ENCODE data around the gene DPYSL3.

The DPYSL3 gene

GRCh38 chr5:147434049-147434448 lies 75.8 kb downstream of the DPYSL3 start:
- no peak for DNase-seq

GRCh38 chr5:147432323-147432722 lies 77.5 kb downstream of the DPYSL3 start:
- no peak for DNase-seq

DNA sequence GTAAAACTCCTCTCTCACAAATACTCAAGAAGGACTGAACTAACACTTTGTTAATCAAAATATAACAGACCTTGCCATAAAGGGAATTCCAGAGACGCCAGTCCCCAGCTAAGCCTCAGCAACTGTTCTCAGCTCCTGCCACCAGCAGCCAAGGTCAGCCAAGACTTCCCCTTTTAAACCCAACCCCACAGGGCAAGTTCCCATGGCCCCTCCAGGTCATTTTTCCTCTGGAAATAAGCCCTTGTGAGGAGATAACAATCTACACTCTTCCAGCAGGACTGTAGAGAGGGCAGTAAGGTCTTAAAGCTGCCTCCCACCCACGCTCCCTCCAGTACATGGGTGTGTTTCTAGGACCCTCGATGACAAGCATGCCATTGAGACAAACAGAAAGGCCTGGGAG lies 78.3 kb downstream of the DPYSL3 start:
- DNase-seq = no peak

DNA sequence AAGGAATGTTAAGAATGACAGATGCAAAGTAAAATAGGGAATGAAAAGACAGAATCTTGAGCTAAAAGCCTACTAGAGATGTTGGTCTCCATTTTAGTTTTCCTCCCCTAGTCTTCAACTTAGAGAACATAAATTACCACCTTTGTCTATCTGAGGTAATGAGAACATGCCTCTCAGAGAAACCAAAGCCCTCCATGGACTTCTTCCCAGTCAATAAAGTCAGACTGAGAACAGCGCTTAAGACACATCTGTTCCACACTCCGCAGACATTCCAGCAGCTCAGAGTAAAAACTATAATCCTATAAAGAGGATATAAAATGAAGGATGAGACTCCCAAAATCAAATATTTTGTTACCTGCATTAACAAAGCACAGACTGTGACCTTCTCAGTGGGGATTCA lies 79.2 kb downstream of the DPYSL3 start:
- DNase-seq = no peak

DNA sequence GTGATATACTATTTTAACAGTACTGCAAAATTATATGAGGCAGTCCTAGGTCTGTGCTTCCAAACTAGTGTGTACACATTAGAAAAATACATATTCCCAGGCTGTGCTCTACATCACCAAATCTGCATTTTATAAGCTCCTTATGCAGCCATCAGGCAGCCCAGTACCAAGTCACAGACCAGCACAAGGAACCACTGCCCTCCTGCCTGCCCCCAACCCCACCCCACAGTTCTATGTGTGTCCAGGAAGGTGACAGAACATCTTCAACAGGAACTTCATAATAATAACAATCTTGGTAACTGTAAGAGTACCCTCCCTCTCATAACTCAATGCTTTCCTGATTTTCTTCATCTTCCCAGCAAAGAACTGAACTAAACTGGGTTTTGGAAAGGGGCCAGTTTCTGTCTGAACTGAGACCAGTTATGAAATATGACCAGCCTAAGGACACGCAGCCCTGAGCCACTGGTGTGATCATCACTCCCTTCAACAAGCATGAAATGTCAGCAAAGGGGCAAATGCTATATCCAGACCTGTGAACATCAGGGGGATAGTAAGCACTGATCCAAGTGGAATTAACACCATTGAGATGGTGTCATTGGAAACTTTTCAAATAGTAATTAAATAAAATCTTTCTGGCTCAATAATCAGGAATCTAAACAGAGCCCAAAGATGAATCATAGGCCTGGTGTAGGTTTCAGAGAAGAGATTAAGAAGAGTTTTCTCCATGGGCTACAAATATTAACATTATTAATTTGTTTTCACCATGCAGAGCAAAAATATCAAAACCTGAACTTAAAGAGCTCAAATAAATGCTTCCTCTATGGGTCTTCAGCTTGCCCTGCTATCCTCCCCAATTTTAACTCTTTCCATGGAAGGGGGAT lies 82.1 kb downstream of the DPYSL3 start:
- no peak for DNase-seq

GRCh38 chr5:147426640-147427327 lies 83.1 kb downstream of the DPYSL3 start:
- no peak for DNase-seq

DNA sequence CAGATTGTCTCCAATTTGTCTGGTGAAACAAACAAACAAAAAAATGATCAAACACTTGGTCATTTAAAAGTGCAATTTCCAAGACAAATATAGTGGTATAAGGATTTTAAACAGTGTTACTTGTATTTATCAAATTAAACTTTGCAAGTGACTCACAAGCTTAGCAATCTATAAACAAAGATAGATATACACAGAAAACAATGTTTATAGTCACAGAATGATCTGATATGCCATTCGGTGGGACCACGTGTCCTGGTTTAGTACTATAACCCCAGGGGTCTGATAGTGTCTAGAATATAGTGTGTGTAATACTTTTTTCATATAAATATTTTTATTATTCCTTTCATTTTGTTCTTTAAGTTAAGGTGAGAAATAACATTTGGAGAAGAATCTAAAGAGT lies 91.3 kb downstream of the DPYSL3 start:
- no peak for DNase-seq

DNA sequence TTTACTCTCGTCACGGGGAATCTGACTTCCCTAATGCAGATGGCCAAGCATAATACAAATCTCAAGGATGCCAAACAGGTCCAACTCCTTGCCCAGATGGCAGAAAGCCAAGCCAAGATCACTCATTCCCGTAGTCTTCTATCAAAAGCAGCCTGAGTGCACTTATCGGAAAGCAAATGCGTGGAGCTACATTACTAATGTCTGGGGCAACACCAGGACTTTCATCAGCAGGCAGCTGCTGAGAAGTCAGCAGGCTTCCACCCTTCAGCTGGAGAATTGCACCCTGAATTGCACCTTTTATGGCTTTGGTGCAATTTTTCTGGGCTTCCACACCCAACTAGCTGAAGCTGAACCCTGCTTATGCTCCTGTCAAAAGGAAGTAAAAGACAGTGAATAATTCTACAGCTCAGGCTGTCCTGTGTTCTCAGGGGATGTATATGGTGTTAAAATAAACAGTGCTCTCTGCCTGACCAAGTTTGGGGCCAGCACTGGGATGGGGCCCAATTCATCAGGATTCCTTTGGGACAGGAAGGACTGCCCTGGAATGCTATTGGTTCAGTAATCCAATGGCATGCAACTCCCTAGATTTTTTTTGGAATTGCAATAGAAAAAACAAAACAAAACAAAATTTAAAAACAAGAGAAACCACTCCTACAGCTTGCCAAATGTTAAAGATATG lies 92.6 kb downstream of the DPYSL3 start:
- DNase-seq = no peak

GRCh38 chr5:147415651-147416050 lies 94.2 kb downstream of the DPYSL3 start:
- DNase-seq = no peak

GRCh38 chr5:147413266-147413665 lies 96.6 kb downstream of the DPYSL3 start:
- DNase-seq = no peak

GRCh38 chr5:147412561-147412960 lies 97.3 kb downstream of the DPYSL3 start:
- no peak for DNase-seq

GRCh38 chr5:147411359-147412319 lies 98.2 kb downstream of the DPYSL3 start:
- no peak for DNase-seq

DNA sequence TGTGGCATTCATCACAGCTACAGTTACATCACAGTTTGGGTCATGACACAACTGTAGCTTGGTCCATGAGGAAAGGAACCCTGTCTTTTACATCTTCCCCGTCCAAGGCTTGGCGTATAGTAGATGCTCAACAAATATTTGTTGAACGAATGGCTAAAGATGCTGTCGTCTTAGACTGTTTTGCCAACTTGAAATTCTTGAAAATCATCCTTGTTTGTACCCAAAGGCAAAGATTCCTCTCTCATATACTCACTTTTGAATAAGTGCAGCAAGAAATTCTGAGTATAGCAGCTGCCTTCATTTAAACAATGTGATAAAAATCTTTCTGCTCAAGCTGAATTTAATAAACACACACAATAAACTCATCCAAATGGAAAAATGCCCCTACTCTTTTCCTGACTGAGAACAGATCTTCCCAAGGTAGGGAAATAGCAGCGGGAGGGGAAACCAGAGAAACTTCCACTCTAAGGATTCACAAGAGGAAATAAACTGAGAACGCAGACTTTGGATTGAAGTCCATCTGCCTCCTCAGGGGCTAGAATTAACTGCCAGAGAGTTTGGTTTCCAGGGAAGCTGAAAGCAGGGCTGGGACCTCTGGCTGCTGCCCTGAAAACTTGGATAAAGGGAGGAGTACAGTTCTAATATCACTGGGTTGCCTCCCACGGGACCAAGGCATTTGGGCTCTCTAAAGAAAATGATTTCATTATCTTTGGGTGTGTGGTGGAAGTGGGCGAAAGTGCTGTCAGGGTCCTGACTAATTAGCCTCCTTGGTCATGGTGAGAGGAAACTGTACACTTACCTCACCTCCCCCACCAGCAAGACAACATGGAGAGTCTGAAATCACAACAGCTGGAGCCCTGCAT lies 99.1 kb downstream of the DPYSL3 start:
- DNase-seq = no peak

- no peak for DNase-seq
These were observed 100.9 kb downstream of the DPYSL3 start for GRCh38 chr5:147408980-147409379.

- DNase-seq = no peak
These were observed 102.7 kb downstream of the DPYSL3 start for GRCh38 chr5:147407094-147407681.

DNA sequence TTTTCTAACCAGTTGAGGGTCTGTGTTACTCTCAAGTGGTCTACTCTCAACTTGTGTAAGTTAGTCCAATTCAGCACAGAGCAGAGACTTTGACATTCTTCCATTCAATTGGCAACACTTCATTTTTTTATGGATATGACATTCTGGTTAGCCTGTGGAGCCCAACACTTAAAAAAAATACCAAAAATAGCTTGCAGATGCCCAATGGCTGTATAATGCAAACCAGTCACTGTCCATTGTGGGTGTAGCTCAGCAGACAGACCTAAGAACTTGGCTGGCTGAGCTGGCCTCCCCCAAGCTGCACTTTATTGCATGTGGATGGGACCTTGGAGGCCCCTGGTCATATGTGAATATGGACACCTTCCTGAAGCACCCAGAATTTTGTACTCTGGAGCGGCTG lies 103.2 kb downstream of the DPYSL3 start:
- no peak for DNase-seq

DNA sequence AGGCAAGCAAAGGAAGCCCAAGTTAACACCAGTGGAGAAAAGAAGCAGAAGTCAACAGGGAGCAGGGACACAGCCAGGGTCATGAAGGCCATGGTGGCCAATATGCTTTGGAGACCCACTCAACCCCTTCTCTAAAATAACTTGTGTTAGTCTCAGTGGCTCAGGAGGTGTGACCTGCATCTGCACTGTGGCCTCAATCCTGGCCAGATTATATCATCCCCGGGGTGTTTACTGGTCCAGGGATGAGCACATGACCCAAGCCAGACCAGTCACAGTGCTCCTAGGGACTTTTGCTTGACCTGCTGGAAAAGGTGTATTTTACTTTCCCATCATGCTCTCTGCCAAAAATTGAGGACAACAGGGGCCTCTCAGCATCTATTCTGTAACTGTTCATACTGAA lies 105.2 kb downstream of the DPYSL3 start:
- no peak for DNase-seq

GRCh38 chr5:147403651-147404640 lies 105.9 kb downstream of the DPYSL3 start:
- no peak for DNase-seq

DNA sequence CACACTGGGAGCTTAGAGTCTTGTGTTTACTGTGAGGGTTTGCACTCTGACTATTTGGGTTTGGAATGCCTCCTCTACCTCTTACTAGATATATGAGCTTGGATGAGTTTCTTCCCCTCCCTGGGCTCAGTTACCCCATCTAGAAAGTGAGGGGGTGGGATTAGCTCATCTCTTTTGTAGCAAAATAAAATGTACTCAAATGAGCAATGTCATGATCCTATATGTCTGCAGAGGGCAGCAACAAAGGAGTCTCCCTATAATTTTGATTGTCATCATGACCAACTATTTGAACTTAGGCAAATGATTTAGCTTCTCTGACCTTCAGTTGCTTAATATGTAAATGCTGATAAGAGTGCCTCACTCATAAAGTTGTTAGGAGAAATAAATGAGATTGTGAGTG lies 109.0 kb downstream of the DPYSL3 start:
- DNase-seq = no peak
